ENCODE measurements around the gene APH1B.
"Not testable (repeated sequence)": the region's sequence is repeated elsewhere in the genome, so short reads cannot be mapped to it uniquely, and the experiment has no call there.

Gene APH1B

DNA sequence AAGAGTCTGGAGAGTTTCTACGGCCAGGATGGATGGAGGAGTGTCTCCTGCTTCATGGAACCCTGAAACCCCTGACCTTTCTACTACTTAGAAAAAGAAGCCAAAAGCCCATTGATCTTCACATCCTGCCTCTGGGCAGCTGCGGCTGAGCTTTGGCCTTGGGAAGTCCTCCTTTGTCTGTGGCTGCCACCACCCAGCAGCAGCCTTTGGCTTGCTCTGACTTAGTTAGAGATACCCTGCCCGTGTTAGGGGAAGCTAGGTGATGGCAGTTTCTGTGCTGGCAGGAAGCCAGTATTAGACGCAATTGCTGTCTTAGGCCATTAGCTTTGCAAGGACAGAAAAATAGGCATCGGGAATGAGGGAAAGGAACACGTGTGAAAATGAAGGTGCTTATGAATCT lies 18.8 kb downstream of the APH1B start:
- no peak for DNase-seq (ENCODE audit: low spot score)

GRCh38 chr15:63299943-63300575 lies 22.7 kb downstream of the APH1B start:
- no peak for DNase-seq (ENCODE audit: low spot score)

- no peak for DNase-seq (ENCODE audit: low spot score)
These were observed 23.7 kb downstream of the APH1B start for GRCh38 chr15:63301088-63301487.

DNA sequence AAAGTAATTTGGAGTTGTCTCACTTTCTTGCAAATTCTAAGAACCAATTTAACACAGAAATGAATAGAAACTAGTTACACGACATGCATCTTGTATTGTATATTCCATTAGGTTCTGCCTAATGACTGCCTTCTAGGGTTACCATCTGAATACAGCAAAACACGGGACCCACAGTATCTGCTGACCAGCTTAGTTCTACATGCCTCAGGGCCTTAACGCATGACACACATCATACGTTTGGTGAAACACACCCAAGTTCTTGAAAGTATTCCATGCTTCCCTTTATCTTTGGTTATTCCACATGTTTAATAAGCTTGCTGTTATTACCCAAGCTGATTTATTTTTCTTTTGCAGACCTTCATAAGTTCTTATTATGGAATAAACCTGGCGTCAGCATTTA lies 27.9 kb downstream of the APH1B start:
- DNase-seq (ENCODE audit: low spot score), result no peak

GRCh38 chr15:63306492-63307073 lies 29.2 kb downstream of the APH1B start:
- no peak for DNase-seq (ENCODE audit: low spot score)

- no peak for DNase-seq (ENCODE audit: low spot score)
These were observed 31.1 kb downstream of the APH1B start for GRCh38 chr15:63308491-63308890.

DNA sequence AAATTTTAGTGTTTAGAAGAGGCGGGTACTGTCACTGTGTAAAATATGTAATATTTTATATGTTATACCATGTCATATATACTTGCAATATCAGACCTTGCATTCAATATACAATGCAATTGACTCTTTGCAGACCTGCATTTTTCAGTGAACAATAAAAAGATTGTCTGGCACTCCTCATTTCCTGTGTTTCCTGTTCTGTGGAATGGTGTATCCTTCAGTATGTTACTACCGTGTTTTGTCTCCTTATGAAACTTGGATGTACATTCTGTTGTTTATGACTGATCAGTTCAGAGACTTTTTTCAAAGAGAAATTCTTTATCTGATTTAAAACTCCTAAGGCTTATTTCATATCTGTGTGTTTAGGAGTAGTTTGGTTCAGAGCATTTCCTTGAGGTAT lies 31.5 kb downstream of the APH1B start:
- DNase-seq (ENCODE audit: low spot score), result no peak

- no peak for DNase-seq (ENCODE audit: low spot score)
These were observed 33.2 kb downstream of the APH1B start for GRCh38 chr15:63310646-63311045.

DNA sequence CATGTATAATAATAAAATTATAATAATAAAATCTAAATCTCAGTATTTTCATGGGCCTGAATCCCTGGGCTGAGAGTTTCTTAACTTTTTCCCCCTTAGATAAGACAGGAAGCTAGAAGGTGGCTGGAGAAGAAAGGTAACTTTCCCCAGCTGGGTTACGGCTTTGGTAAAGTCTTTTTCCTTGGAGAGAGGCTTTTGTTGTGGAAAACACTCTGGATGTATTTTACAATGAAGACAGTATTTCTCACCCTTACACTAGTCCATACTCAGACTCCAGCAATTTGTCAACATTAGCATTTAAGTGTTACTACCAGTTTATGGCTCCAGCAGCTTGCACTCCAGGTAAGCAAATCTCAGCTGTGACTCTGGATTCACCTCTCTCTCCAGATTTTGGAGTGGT lies 34.9 kb downstream of the APH1B start:
- DNase-seq (ENCODE audit: low spot score), result no peak

- DNase-seq (ENCODE audit: low spot score), result no peak
These were observed 36.4 kb downstream of the APH1B start for GRCh38 chr15:63313825-63314224.

DNA sequence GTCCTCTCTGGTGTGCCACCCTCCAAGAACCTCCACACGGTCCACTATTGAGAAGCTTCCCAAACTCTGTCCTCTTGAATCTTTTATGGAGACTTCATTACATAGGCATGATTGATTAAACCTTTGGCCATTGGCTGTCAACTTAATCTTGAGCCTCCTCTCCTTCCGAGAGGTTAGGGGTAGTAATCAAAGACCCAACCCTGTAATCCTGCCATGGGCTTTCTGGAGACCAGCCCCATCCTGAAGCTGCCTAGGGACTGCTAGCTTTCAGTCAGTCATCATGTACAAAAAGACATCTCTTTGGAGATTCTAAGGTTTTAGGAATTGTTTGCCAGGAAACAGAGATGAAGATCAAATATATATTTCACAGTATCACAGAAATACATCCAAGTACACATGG lies 37.0 kb downstream of the APH1B start:
- no peak for DNase-seq (ENCODE audit: low spot score)

- no peak for DNase-seq (ENCODE audit: low spot score)
These were observed 40.9 kb downstream of the APH1B start for GRCh38 chr15:63318344-63318743.

DNA sequence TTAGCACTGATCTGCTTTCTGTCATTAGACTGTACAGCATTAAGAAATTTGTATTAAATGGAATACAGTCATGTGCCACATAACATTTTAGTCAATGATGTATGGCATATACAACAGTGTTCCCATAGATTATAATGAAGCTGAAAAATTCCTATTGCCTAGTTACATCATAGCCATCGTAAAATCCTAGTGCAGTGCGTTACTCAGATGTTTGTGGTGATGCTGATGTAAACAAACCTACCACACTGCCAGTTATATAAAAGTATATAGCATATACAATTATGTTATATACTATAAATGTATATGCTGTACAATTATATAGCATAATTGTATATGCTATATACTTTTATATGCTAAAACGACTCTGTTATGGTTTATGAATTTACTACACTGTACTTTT lies 41.7 kb downstream of the APH1B start:
- no peak for DNase-seq (ENCODE audit: low spot score)

DNA sequence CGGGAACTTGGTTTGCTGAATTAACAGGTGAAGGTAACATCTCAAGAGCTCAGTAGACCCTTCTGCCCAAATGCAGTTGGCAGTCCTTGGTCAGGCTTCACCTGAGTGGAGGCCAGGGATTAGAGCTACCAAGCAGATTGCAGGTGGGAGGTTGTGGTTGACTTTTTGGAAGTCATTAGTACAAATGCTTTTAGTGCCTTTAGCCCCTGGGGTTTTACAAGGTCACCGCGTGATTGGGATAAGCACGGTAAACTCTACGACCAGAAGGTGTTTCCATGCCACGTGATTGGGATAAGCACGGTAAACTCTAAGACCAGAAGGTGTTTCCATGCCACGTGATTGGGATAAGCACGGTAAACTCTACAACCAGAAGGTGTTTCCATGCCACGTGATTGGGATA lies 43.0 kb downstream of the APH1B start:
- not testable (repeated sequence) for DNase-seq (ENCODE audit: low spot score)

DNA sequence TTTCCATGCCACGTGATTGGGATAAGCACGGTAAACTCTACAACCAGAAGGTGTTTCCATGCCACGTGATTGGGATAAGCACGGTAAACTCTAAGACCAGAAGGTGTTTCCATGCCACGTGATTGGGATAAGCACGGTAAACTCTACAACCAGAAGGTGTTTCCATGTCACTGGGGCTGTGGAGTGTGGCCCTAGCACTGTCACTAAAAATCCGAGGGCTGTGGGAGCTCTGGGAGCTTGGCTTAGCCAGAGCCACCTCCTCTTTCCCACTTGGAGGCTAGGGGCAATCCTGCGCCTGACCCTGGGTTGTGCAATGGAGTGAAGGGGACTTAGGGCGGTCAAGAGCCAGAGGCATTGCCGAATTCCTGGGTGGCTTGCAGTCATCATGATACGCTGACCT lies 43.6 kb downstream of the APH1B start:
- not testable (repeated sequence) for DNase-seq (ENCODE audit: low spot score)

- DNase-seq (ENCODE audit: low spot score), result no peak
These were observed 44.1 kb downstream of the APH1B start for GRCh38 chr15:63321462-63321861.

DNA sequence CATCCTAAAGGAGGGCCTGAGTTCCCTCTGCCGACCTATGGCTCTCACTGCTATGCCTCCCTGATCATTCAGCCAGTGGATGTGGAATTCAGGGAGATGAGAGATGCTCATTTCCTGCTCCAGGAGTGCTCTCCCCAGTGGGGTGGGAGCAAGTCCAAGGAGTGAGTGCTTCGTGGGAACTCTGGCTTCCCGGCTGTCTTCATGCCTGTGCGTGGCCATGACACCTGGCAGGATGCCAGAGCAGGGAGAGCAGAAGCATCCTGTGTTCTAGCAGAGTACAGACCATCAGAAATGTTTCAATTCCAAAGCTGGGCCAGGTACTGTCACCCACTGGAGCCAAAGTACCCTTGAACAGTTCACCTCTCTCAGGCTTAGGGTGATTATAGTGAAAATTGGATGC lies 45.1 kb downstream of the APH1B start:
- DNase-seq (ENCODE audit: low spot score), result peak; percentile 58

- DNase-seq (ENCODE audit: low spot score), result no peak
These were observed 46.6 kb downstream of the APH1B start for GRCh38 chr15:63323798-63324563.

DNA sequence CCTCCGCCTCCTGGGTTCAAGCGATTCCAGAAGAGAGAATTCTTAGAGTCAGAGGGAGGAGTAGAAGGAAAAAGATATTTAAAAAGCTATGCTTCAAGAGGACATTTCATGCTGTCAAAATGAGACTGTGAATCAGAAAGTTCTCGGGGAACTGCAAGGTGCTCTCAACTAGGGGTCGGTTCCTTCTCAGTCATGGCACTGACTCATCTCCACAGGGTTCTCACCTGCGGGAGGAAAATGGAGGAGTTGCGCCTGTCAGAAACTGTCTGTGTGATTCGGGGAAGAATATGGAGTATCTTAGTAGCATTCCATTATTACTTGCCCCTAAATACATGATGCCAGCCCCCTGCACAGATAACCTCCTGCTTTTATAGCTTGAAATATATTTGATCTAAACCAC lies 47.4 kb downstream of the APH1B start:
- no peak for DNase-seq (ENCODE audit: low spot score)

DNA sequence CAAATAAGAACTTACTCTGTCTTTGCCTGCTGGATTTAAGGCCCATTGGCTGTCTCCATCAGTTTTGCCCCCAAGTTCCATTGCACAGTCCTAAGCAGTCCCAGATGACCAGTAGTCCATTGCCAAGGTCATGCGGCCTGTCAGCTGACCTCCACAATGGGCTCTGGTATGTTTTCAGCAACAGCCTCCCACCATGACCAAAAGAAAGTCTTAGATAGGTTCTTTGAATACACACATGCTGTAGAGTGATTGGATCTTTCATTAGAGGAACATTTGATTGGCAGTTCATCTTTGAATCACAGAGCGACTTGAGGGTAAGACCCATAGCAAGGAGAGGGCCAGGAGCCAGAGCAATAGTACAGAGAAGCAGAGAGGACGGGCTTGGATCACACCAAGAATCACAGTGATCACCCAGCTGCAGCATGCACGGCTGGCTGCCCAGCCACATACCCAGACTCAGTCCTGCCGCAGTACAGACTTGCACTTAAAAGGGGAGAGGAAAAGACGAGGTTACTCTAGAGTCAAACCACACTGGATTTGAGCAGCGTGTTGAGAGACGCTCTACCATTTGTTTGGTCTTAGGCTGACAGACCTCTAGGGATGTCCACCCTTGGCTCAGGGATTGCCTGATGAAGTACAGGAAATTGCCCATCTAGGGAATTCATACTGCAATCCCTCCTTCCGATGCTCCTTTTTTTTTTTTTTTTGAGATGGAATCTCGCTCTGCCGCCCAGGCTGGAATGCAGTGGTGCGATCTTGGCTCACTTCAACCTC lies 50.4 kb downstream of the APH1B start:
- DNase-seq (ENCODE audit: low spot score), result no peak

GRCh38 chr15:63329567-63330350 lies 52.4 kb downstream of the APH1B start:
- no peak for DNase-seq (ENCODE audit: low spot score)

DNA sequence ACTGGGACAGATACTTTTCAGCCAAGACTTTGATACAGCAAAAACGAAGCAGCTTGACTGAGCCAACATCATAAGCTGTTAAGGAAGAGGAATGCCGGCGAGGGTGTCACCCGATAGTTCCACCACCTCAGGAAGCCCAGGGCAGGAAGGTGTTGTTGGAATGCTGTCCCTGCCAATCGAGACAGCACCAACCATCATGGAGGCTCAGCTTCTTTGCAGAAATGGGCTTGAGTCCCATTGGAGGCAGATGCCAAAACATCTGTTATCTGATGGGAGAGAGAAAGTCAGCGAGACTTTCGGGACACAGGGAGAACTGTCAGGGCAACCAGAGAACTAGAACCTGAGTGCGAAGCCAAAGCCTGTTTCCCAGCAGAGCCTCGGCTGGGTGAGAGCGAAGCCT lies 53.5 kb downstream of the APH1B start:
- DNase-seq (ENCODE audit: low spot score), result no peak

All from AG08396 (cell line).